ENCODE results near the gene ACVR1. TPM values are rescaled to one million over a fixed set of nuclear protein-coding genes. Genes with fewer than 3 reads are reported as not detected.
"Not testable (repeated sequence)": the region's sequence is repeated elsewhere in the genome, so short reads cannot be mapped to it uniquely, and the experiment has no call there.

Gene ACVR1
- total and polyA plus RNA-seq, 4 donors, result 7.5 to 38.3 (median 23.4) TPM

DNA sequence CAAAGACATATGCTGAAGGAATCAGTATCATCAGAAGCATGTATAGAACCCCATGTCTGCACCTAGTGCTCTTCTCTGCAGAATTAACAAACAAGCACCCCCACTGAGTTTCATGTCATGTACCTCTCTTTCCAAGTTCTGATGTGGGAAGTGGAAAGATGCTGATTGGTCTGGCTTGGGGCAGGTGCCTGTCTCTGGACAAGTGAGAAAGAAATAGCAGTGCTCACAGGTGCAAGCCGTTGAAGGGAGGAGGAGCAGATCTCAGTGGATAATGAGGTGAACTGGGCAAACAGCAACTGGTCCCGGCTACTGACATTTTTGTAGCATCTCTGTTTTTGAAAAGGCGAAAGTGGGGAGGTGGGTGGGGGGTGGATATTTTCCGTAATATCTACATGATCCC lies 17.5 kb upstream of the ACVR1 start:
- Histone ChIP-seq H3K4me3 (no peak overlapping the region), H3K27me3 (ENCODE audit: control insufficient read depth in 3 of 3, insufficient read depth in 3 of 3, low read length in 2 of 3) (no peaks in the 10 kb centered on the region), H3K27ac (ENCODE audit: low read depth in 1 of 2, low read length in 1 of 2) (no peak overlapping the region), H3K9ac (ENCODE audit: insufficient read depth in 1 of 2, low read length in 2 of 2) (no peak overlapping the region), H3K4me1 (ENCODE audit: control insufficient read depth in 5 of 5, insufficient read depth in 5 of 5, low read length in 5 of 5) (no peaks in the 10 kb centered on the region), H3K36me3 (ENCODE audit: control insufficient read depth in 4 of 4, insufficient read depth in 4 of 4, low read length in 4 of 4) (no peaks in the 10 kb centered on the region), H3K9me3 (ENCODE audit: control insufficient read depth in 4 of 4, insufficient read depth in 3 of 4, low read length in 3 of 4) (no peaks in the 10 kb centered on the region)
- DNase-seq, result no peak
- no peak for ATAC-seq (ENCODE audit: insufficient read depth, low FRiP score)
- TF ChIP-seq, protein P1, sequence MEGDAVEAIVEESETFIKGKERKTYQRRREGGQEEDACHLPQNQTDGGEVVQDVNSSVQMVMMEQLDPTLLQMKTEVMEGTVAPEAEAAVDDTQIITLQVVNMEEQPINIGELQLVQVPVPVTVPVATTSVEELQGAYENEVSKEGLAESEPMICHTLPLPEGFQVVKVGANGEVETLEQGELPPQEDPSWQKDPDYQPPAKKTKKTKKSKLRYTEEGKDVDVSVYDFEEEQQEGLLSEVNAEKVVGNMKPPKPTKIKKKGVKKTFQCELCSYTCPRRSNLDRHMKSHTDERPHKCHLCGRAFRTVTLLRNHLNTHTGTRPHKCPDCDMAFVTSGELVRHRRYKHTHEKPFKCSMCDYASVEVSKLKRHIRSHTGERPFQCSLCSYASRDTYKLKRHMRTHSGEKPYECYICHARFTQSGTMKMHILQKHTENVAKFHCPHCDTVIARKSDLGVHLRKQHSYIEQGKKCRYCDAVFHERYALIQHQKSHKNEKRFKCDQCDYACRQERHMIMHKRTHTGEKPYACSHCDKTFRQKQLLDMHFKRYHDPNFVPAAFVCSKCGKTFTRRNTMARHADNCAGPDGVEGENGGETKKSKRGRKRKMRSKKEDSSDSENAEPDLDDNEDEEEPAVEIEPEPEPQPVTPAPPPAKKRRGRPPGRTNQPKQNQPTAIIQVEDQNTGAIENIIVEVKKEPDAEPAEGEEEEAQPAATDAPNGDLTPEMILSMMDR (IDR thresholded peaks at IDR 0.05; ENCODE audit: control extremely low read depth, extremely low read depth), result no peak
- 93 to 94% methylated on average over 4 of the region's 4 CpGs for WGBS, 2 donors

GRCh38 chr2:157891643-157892041 lies 15.5 kb upstream of the ACVR1 start:
- Histone ChIP-seq H3K27me3 (ENCODE audit: control insufficient read depth in 3 of 3, insufficient read depth in 3 of 3, low read length in 2 of 3) (no peaks in the 10 kb centered on the region), H3K4me3 (no peak overlapping the region), H3K9me3 (ENCODE audit: control insufficient read depth in 4 of 4, insufficient read depth in 3 of 4, low read length in 3 of 4) (no peaks in the 10 kb centered on the region), H3K9ac (ENCODE audit: insufficient read depth in 1 of 2, low read length in 2 of 2) (no peak overlapping the region), H3K4me1 (ENCODE audit: control insufficient read depth in 5 of 5, insufficient read depth in 5 of 5, low read length in 5 of 5) (no peaks in the 10 kb centered on the region), H3K27ac (ENCODE audit: low read depth in 1 of 2, low read length in 1 of 2) (no peak overlapping the region), H3K36me3 (ENCODE audit: control insufficient read depth in 4 of 4, insufficient read depth in 4 of 4, low read length in 4 of 4) (no peaks in the 10 kb centered on the region)
- 90% methylated on average over 1 of the region's 1 CpG for WGBS, 2 donors
- ATAC-seq (ENCODE audit: insufficient read depth, low FRiP score) (no peak), DNase-seq (no peak)
- TF ChIP-seq, protein P1 (IDR thresholded peaks at IDR 0.05; ENCODE audit: control extremely low read depth, extremely low read depth), result no peak

- Histone ChIP-seq H3K27ac (ENCODE audit: low read depth in 1 of 2, low read length in 1 of 2) (no peak overlapping the region), H3K27me3 (ENCODE audit: control insufficient read depth in 3 of 3, insufficient read depth in 3 of 3, low read length in 2 of 3) (no peaks in the 10 kb centered on the region), H3K36me3 (ENCODE audit: control insufficient read depth in 4 of 4, insufficient read depth in 4 of 4, low read length in 4 of 4) (no peaks in the 10 kb centered on the region), H3K4me3 (no peak overlapping the region), H3K9ac (ENCODE audit: insufficient read depth in 1 of 2, low read length in 2 of 2) (no peak overlapping the region), H3K4me1 (ENCODE audit: control insufficient read depth in 5 of 5, insufficient read depth in 5 of 5, low read length in 5 of 5) (no peaks in the 10 kb centered on the region), H3K9me3 (ENCODE audit: control insufficient read depth in 4 of 4, insufficient read depth in 3 of 4, low read length in 3 of 4) (no peaks in the 10 kb centered on the region)
- 87 to 91% methylated on average over 2 of the region's 2 CpGs for WGBS, 2 donors
- no peak for DNase-seq
- no peak for ATAC-seq (ENCODE audit: insufficient read depth, low FRiP score)
- TF ChIP-seq, protein P1 (IDR thresholded peaks at IDR 0.05; ENCODE audit: control extremely low read depth, extremely low read depth), result no peak
Observed at GRCh38 chr2:157890969-157891642, 15.0 kb upstream of the ACVR1 start.

GRCh38 chr2:157887946-157888345 lies 11.8 kb upstream of the ACVR1 start:
- TF ChIP-seq, protein P1 (IDR thresholded peaks at IDR 0.05; ENCODE audit: control extremely low read depth, extremely low read depth), result no peak
- WGBS, 2 donors, result 84 to 90% methylated on average over 3 of the region's 3 CpGs
- H3K4me3 ChIP-seq, result no peak overlapping the region

DNA sequence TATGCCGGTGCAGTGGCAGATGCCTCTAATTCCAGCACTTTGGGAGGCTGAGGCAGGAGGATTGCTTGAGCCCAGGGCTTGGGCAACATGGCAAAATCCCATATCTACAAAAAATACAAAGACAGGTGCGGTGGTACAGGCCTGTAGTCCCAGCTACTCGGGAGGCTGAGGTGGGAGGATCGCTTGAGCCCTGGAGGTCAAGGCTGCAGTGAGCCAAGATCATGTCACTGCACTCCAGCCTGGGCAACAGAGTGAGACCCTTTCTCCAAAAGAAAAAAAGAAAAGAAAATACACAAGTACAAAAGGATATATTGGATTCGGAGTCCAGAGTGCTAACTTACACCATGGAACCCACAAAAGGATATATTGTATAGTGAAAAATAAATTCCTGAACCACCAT lies 8.4 kb upstream of the ACVR1 start:
- DNase-seq; H3K9me3 ChIP-seq (ENCODE audit: control insufficient read depth in 4 of 4, insufficient read depth in 3 of 4, low read length in 3 of 4); H3K4me3 ChIP-seq; H3K4me1 ChIP-seq (ENCODE audit: control insufficient read depth in 5 of 5, insufficient read depth in 5 of 5, low read length in 5 of 5); H3K27ac ChIP-seq (ENCODE audit: low read depth in 1 of 2, low read length in 1 of 2); H3K27me3 ChIP-seq (ENCODE audit: control insufficient read depth in 3 of 3, insufficient read depth in 3 of 3, low read length in 2 of 3); ATAC-seq (ENCODE audit: insufficient read depth, low FRiP score); H3K36me3 ChIP-seq (ENCODE audit: control insufficient read depth in 4 of 4, insufficient read depth in 4 of 4, low read length in 4 of 4); H3K9ac ChIP-seq (ENCODE audit: insufficient read depth in 1 of 2, low read length in 2 of 2): not testable (repeated sequence)
- WGBS, 2 donors, result 76% methylated on average over 5 of the region's 5 CpGs

More at GRCh38 chr2:157887946-157888345, 11.8 kb upstream of the ACVR1 start:
- no peak for DNase-seq
- no peaks in the 10 kb centered on the region for H3K27me3 ChIP-seq (ENCODE audit: control insufficient read depth in 3 of 3, insufficient read depth in 3 of 3, low read length in 2 of 3)
- H3K9ac ChIP-seq (ENCODE audit: insufficient read depth in 1 of 2, low read length in 2 of 2), result no peak overlapping the region
- H3K9me3 ChIP-seq (ENCODE audit: control insufficient read depth in 4 of 4, insufficient read depth in 3 of 4, low read length in 3 of 4), result no peaks in the 10 kb centered on the region
- no peak for ATAC-seq (ENCODE audit: insufficient read depth, low FRiP score)
- no peaks in the 10 kb centered on the region for H3K4me1 ChIP-seq (ENCODE audit: control insufficient read depth in 5 of 5, insufficient read depth in 5 of 5, low read length in 5 of 5)
- no peaks in the 10 kb centered on the region for H3K36me3 ChIP-seq (ENCODE audit: control insufficient read depth in 4 of 4, insufficient read depth in 4 of 4, low read length in 4 of 4)
- no peak overlapping the region for H3K27ac ChIP-seq (ENCODE audit: low read depth in 1 of 2, low read length in 1 of 2)

Measured in lung (tissue), 12 donors.